Measurements from ENCODE around the gene SGF29.
"Not testable (repeated sequence)": the region's sequence is repeated elsewhere in the genome, so short reads cannot be mapped to it uniquely, and the experiment has no call there.

Gene SGF29

GRCh38 chr16:28569021-28569420 is 15.3 kb downstream of the SGF29 start:
- DNase-seq: no peak

- no peak for DNase-seq
Observed at GRCh38 chr16:28569968-28570752, 16.4 kb downstream of the SGF29 start.

GRCh38 chr16:28572696-28573510 is 19.2 kb downstream of the SGF29 start:
- DNase-seq: no peak

GRCh38 chr16:28573738-28574718 is 20.3 kb downstream of the SGF29 start:
- DNase-seq: no peak

GRCh38 chr16:28574925-28575324 is 21.2 kb downstream of the SGF29 start:
- no peak for DNase-seq

- DNase-seq: no peak
Observed at GRCh38 chr16:28575446-28576109, 21.9 kb downstream of the SGF29 start.

GRCh38 chr16:28580726-28581315 is 27.1 kb downstream of the SGF29 start:
- no peak for DNase-seq

GRCh38 chr16:28585674-28586073 is 32.0 kb downstream of the SGF29 start:
- DNase-seq: no peak

- no peak for DNase-seq
Observed at GRCh38 chr16:28586466-28586865, 32.7 kb downstream of the SGF29 start.

GRCh38 chr16:28587386-28587785 is 33.7 kb downstream of the SGF29 start:
- no peak for DNase-seq

GRCh38 chr16:28589069-28589468 is 35.3 kb downstream of the SGF29 start:
- DNase-seq: no peak

GRCh38 chr16:28589930-28590329 is 36.2 kb downstream of the SGF29 start:
- DNase-seq: no peak

- DNase-seq: no peak
Observed at GRCh38 chr16:28590384-28591340, 36.9 kb downstream of the SGF29 start.

GRCh38 chr16:28591355-28591754 is 37.6 kb downstream of the SGF29 start:
- DNase-seq: no peak

- DNase-seq: no peak
Observed at GRCh38 chr16:28592511-28592910, 38.8 kb downstream of the SGF29 start.

GRCh38 chr16:28592979-28593553 is 39.3 kb downstream of the SGF29 start:
- no peak for DNase-seq

- DNase-seq: not testable (repeated sequence)
Observed at GRCh38 chr16:28595451-28595850, 41.7 kb downstream of the SGF29 start.

- no peak for DNase-seq
Observed at GRCh38 chr16:28596115-28596630, 42.5 kb downstream of the SGF29 start.

- DNase-seq: no peak
Observed at GRCh38 chr16:28596840-28597691, 43.3 kb downstream of the SGF29 start, which contains the start of gene SULT1A2. Gene SULT1A2, minus strand, starts transcription at chr16:28597050. Its CDS starts 1,120 bp downstream, at chr16:28595930.

Measured in hematopoietic multipotent progenitor cell treated with erythropoietin and hydrocortisone succinate and interleukin-3 and kit ligand, for 8 days (in vitro differentiated cells).